Heart left ventricle (tissue), 13 donors: ENCODE measurements around the gene SMG1.

Source experiments
- CTCF ChIP-seq, 12 donors: fragments of 200-600 bp; sonication (generic) in 4 of 12; IDR thresholded peaks; one replicate each; pipeline versions ENCODE4 v1.5.0 to v1.8.0; 2018 to 2022; ENCODE audit warnings: antibody characterized with exemption in 12 of 12, mild to moderate bottlenecking in 5 of 12
- POLR2A ChIP-seq, 2 donors: fragments of 450-650 bp; IDR thresholded peaks; one replicate each; pipeline ENCODE4 v1.6.1; 2017; ENCODE audit warnings: antibody characterized with exemption in 2 of 2, mild to moderate bottlenecking in 2 of 2, moderate library complexity in 2 of 2
- donor health status: ischemic (EF 13 %, LVEDD 7.1; RV severe dilation, severe dysfunction).
- donor health status: DM: no; HTN: yes; CAD: no.
- donor health status: DM: no; HTN: no; CAD: no.
- donor health status: ischemic (EF 25% LVEDD 6.9; RV normal size, moderate dysfunction).
- donor health status: ischemic (EF 25% LVEDD 5.7; RV mildly dilated, moderate dysfunction).
- donor health status: ischemic (EF 35%, LVEDD 5.7; RV mildly dilated, moderate dysfunction).
- donor health status: nonischemic (EF 11% LVEDD 7.7; RV severe dilation, severe dysfunction).
- donor health status: DM: yes; HTN: yes; CAD: no.
- donor health status: PGD.
- donor health status: ischemic (EF 29% LVEDD 5.4; RV normal size, mild dysfunction).
- donor health status: nonischemic (EF 23%, LVEDD 6.1; RV moderate dilation, normal function).

GRCh38 chr16:18800293-18800692 is 125.9 kb downstream of the SMG1 start:
- TF ChIP-seq CTCF (IDR thresholded peaks at IDR 0.05) (no peak), POLR2A (IDR thresholded peaks at IDR 0.05) (no peak)
